ENCODE results near the gene SLC26A2. TPM values are rescaled to one million over a fixed set of nuclear protein-coding genes. Genes with fewer than 3 reads are reported as not detected.

Gene SLC26A2
- total RNA-seq, 1 experiment from 2014 or later, result 111 TPM

DNA sequence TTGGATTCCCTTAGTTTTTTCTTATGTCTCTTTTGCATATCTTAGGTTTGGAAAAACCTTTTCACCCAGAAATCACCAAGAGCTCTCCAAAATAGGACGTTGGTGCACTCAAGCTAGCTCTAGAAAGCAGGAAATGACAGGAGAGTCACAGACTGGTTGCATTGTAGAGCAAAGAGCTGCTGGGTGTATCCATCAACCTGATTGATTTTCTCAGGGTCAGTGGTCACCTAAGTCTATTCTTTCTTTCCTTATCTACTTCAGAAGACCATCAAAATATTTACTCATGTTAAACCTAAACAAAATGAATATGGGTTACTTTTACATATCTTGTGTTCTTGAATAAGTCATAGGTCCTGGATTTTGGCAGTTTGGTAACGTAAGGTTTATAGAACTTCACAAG, 14.9 kb downstream of the SLC26A2 start:
- intact Hi-C loops (cut with micrococcal nuclease; ENCODE audit: unreplicated experiment) (no loop called here), in situ Hi-C loops (cut with HindIII; ENCODE audit: low pct_unique_long_range_greater_than_20kb, low sequenced_read_pairs) (no loop called here)
- TF ChIP-seq, protein P1, sequence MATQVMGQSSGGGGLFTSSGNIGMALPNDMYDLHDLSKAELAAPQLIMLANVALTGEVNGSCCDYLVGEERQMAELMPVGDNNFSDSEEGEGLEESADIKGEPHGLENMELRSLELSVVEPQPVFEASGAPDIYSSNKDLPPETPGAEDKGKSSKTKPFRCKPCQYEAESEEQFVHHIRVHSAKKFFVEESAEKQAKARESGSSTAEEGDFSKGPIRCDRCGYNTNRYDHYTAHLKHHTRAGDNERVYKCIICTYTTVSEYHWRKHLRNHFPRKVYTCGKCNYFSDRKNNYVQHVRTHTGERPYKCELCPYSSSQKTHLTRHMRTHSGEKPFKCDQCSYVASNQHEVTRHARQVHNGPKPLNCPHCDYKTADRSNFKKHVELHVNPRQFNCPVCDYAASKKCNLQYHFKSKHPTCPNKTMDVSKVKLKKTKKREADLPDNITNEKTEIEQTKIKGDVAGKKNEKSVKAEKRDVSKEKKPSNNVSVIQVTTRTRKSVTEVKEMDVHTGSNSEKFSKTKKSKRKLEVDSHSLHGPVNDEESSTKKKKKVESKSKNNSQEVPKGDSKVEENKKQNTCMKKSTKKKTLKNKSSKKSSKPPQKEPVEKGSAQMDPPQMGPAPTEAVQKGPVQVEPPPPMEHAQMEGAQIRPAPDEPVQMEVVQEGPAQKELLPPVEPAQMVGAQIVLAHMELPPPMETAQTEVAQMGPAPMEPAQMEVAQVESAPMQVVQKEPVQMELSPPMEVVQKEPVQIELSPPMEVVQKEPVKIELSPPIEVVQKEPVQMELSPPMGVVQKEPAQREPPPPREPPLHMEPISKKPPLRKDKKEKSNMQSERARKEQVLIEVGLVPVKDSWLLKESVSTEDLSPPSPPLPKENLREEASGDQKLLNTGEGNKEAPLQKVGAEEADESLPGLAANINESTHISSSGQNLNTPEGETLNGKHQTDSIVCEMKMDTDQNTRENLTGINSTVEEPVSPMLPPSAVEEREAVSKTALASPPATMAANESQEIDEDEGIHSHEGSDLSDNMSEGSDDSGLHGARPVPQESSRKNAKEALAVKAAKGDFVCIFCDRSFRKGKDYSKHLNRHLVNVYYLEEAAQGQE (IDR thresholded peaks at IDR 0.05; ENCODE audit: insufficient read depth in 1 of 2, low read depth in 2 of 2, low read length in 1 of 2), result no peak
- TF ChIP-seq SIN3A (IDR thresholded peaks at IDR 0.05; ENCODE audit: borderline replicate concordance, insufficient read depth, low read depth, low read length), result no peak
- TF ChIP-seq, protein P2, sequence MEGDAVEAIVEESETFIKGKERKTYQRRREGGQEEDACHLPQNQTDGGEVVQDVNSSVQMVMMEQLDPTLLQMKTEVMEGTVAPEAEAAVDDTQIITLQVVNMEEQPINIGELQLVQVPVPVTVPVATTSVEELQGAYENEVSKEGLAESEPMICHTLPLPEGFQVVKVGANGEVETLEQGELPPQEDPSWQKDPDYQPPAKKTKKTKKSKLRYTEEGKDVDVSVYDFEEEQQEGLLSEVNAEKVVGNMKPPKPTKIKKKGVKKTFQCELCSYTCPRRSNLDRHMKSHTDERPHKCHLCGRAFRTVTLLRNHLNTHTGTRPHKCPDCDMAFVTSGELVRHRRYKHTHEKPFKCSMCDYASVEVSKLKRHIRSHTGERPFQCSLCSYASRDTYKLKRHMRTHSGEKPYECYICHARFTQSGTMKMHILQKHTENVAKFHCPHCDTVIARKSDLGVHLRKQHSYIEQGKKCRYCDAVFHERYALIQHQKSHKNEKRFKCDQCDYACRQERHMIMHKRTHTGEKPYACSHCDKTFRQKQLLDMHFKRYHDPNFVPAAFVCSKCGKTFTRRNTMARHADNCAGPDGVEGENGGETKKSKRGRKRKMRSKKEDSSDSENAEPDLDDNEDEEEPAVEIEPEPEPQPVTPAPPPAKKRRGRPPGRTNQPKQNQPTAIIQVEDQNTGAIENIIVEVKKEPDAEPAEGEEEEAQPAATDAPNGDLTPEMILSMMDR (IDR thresholded peaks at IDR 0.05), result no peak
- no peak for TF ChIP-seq POLR2AphosphoS5 (IDR thresholded peaks at IDR 0.05; ENCODE audit: low read depth, low read length)
- TF ChIP-seq TCF7L2 (IDR thresholded peaks at IDR 0.05; ENCODE audit: low read depth, low read length), result no peak
- no peak for DNase-seq (ENCODE audit: low read depth, low spot score)
- no peak overlapping the region for H3K4me3 ChIP-seq (ENCODE audit: low read depth in 2 of 2, low read length in 2 of 2)
- peaks cover 17% of the 10 kb centered on the region for H3K36me3 ChIP-seq (ENCODE audit: control insufficient read depth, insufficient read depth, low read length)
- BruUV-seq (replicated peaks), result no TSS peak
- H3K4me1 ChIP-seq (ENCODE audit: control insufficient read depth, insufficient read depth, low read length), result no peaks in the 10 kb centered on the region
- ChIA-PET POLR2A (no interaction called here), CTCF (no interaction called here)
- H3K9me3 ChIP-seq (ENCODE audit: control insufficient read depth, insufficient read depth, low read depth, low read length), result no peaks in the 10 kb centered on the region
- no peaks in the 10 kb centered on the region for H3K27me3 ChIP-seq (ENCODE audit: control insufficient read depth, insufficient read depth, low read length)
- ATAC-seq, result no peak
- no peak overlapping the region for H3K27ac ChIP-seq (ENCODE audit: low read length)

GRCh38 chr5:149979896-149980295, 19.3 kb downstream of the SLC26A2 start:
- BruUV-seq (replicated peaks), result no TSS peak
- no peaks in the 10 kb centered on the region for H3K9me3 ChIP-seq (ENCODE audit: control insufficient read depth, insufficient read depth, low read depth, low read length)
- H3K27ac ChIP-seq (ENCODE audit: low read length), result no peak overlapping the region
- in situ Hi-C loops (cut with HindIII; ENCODE audit: low pct_unique_long_range_greater_than_20kb, low sequenced_read_pairs), result no loop called here
- ChIA-PET POLR2A (no interaction called here), CTCF (no interaction called here)
- ATAC-seq, result no peak
- TF ChIP-seq, protein P2 (IDR thresholded peaks at IDR 0.05), result no peak
- TF ChIP-seq, protein P1 (IDR thresholded peaks at IDR 0.05; ENCODE audit: insufficient read depth in 1 of 2, low read depth in 2 of 2, low read length in 1 of 2), result no peak
- no peak for TF ChIP-seq POLR2AphosphoS5 (IDR thresholded peaks at IDR 0.05; ENCODE audit: low read depth, low read length)
- TF ChIP-seq SIN3A (IDR thresholded peaks at IDR 0.05; ENCODE audit: borderline replicate concordance, insufficient read depth, low read depth, low read length), result no peak
- no peak for TF ChIP-seq TCF7L2 (IDR thresholded peaks at IDR 0.05; ENCODE audit: low read depth, low read length)
- DNase-seq (ENCODE audit: low read depth, low spot score), result no peak
- H3K27me3 ChIP-seq (ENCODE audit: control insufficient read depth, insufficient read depth, low read length), result no peaks in the 10 kb centered on the region
- no peak overlapping the region for H3K4me3 ChIP-seq (ENCODE audit: low read depth in 2 of 2, low read length in 2 of 2)
- intact Hi-C loops (cut with micrococcal nuclease; ENCODE audit: unreplicated experiment), result no loop called here
- H3K4me1 ChIP-seq (ENCODE audit: control insufficient read depth, insufficient read depth, low read length), result peaks cover 3% of the 10 kb centered on the region; the same call in 1 of the 2 replicates
- peaks cover 31% of the 10 kb centered on the region for H3K36me3 ChIP-seq (ENCODE audit: control insufficient read depth, insufficient read depth, low read length)

Data from Panc1 (cell line).